COLO829 (cell line): ENCODE measurements around the gene FRMD1.

Experiments
- DNase-seq: peaks from one replicate; pipeline ENCODE4 v3.0.0; 2012; ENCODE audit warnings: low spot score

Gene FRMD1

GRCh38 chr6:168078943-168079405, at the start of gene FRMD1:
TSS of gene FRMD1 (minus strand) at chr6:168079212. CDS start at chr6:168079094, 118 bp downstream.
- no peak for DNase-seq

- DNase-seq = no peak
Measured at GRCh38 chr6:168128006-168128630, 49.1 kb upstream of the FRMD1 start.

GRCh38 chr6:168127384-168127868, 48.4 kb upstream of the FRMD1 start:
- no peak for DNase-seq

- DNase-seq = no peak
Measured at GRCh38 chr6:168126566-168127383, 47.8 kb upstream of the FRMD1 start.

GRCh38 chr6:168125429-168126001, 46.5 kb upstream of the FRMD1 start:
- no peak for DNase-seq

GRCh38 chr6:168124921-168125320, 45.9 kb upstream of the FRMD1 start:
- no peak for DNase-seq

GRCh38 chr6:168124158-168124557, 45.1 kb upstream of the FRMD1 start:
- DNase-seq = no peak

GRCh38 chr6:168123165-168123911, 44.3 kb upstream of the FRMD1 start:
- no peak for DNase-seq

- no peak for DNase-seq
Measured at GRCh38 chr6:168122521-168122920, 43.5 kb upstream of the FRMD1 start.

GRCh38 chr6:168122011-168122410, 43.0 kb upstream of the FRMD1 start:
- DNase-seq = no peak

GRCh38 chr6:168121303-168121665, 42.3 kb upstream of the FRMD1 start:
- no peak for DNase-seq

- DNase-seq = no peak
Measured at GRCh38 chr6:168120390-168121302, 41.6 kb upstream of the FRMD1 start.

GRCh38 chr6:168119539-168119938, 40.5 kb upstream of the FRMD1 start:
- DNase-seq = no peak

GRCh38 chr6:168118935-168119334, 39.9 kb upstream of the FRMD1 start:
- no peak for DNase-seq

- no peak for DNase-seq
Measured at GRCh38 chr6:168117942-168118341, 38.9 kb upstream of the FRMD1 start.

- DNase-seq = no peak
Measured at GRCh38 chr6:168116975-168117899, 38.2 kb upstream of the FRMD1 start.

- no peak for DNase-seq
Measured at GRCh38 chr6:168116438-168116974, 37.5 kb upstream of the FRMD1 start.

- no peak for DNase-seq
Measured at GRCh38 chr6:168115748-168116437, 36.9 kb upstream of the FRMD1 start.

GRCh38 chr6:168113226-168113625, 34.2 kb upstream of the FRMD1 start:
- no peak for DNase-seq
